ENCODE results near the gene SH3RF2.
"Not testable (repeated sequence)": the region's sequence is repeated elsewhere in the genome, so short reads cannot be mapped to it uniquely, and the experiment has no call there.

The SH3RF2 gene

GRCh38 chr5:145954140-145954539 lies 17.8 kb downstream of the SH3RF2 start:
- DNase-seq: not testable (repeated sequence)

GRCh38 chr5:145957388-145957787 lies 21.0 kb downstream of the SH3RF2 start:
- no peak for DNase-seq

- no peak for DNase-seq
Measured at GRCh38 chr5:145958436-145958835, 22.1 kb downstream of the SH3RF2 start.

GRCh38 chr5:145960166-145960565 lies 23.8 kb downstream of the SH3RF2 start:
- no peak for DNase-seq

- no peak for DNase-seq
Measured at GRCh38 chr5:145960848-145961600, 24.6 kb downstream of the SH3RF2 start.

GRCh38 chr5:145962001-145962400 lies 25.6 kb downstream of the SH3RF2 start:
- no peak for DNase-seq

- not testable (repeated sequence) for DNase-seq
Measured at GRCh38 chr5:145964008-145964407, 27.6 kb downstream of the SH3RF2 start.

GRCh38 chr5:145965804-145966203 lies 29.4 kb downstream of the SH3RF2 start:
- DNase-seq: no peak

- no peak for DNase-seq
Measured at GRCh38 chr5:145967296-145967695, 30.9 kb downstream of the SH3RF2 start.

- DNase-seq: no peak
Measured at GRCh38 chr5:145968970-145969713, 32.8 kb downstream of the SH3RF2 start.

- DNase-seq: no peak
Measured at GRCh38 chr5:145969714-145970092, 33.3 kb downstream of the SH3RF2 start.

- DNase-seq: no peak
Measured at GRCh38 chr5:145971108-145971507, 34.7 kb downstream of the SH3RF2 start.

GRCh38 chr5:145971701-145972100 lies 35.3 kb downstream of the SH3RF2 start:
- DNase-seq: no peak

- DNase-seq: no peak
Measured at GRCh38 chr5:145975001-145975360, 38.6 kb downstream of the SH3RF2 start.

- no peak for DNase-seq
Measured at GRCh38 chr5:145975361-145976066, 39.1 kb downstream of the SH3RF2 start.

GRCh38 chr5:145976431-145977155 lies 40.2 kb downstream of the SH3RF2 start:
- no peak for DNase-seq

GRCh38 chr5:145978171-145978570 lies 41.8 kb downstream of the SH3RF2 start:
- no peak for DNase-seq

- no peak for DNase-seq
Measured at GRCh38 chr5:145978708-145979107, 42.3 kb downstream of the SH3RF2 start.

- no peak for DNase-seq
Measured at GRCh38 chr5:145979270-145980223, 43.2 kb downstream of the SH3RF2 start.

GRCh38 chr5:145980259-145980658 lies 43.9 kb downstream of the SH3RF2 start:
- no peak for DNase-seq

GRCh38 chr5:145980718-145981117 lies 44.3 kb downstream of the SH3RF2 start:
- DNase-seq: no peak

Data from NCI-H1694 (cell line).